Measurements from ENCODE around the gene CD276. TPM values are rescaled to one million over a fixed set of nuclear protein-coding genes. Genes with fewer than 3 reads are reported as not detected.
A peak's percentile ranks its signal among the peaks of the same experiment; 100 is the strongest.
"Not testable (repeated sequence)": the region's sequence is repeated elsewhere in the genome, so short reads cannot be mapped to it uniquely, and the experiment has no call there.

CD276 gene
- total RNA-seq, 1 donor from 2014 or later = 207 TPM

DNA sequence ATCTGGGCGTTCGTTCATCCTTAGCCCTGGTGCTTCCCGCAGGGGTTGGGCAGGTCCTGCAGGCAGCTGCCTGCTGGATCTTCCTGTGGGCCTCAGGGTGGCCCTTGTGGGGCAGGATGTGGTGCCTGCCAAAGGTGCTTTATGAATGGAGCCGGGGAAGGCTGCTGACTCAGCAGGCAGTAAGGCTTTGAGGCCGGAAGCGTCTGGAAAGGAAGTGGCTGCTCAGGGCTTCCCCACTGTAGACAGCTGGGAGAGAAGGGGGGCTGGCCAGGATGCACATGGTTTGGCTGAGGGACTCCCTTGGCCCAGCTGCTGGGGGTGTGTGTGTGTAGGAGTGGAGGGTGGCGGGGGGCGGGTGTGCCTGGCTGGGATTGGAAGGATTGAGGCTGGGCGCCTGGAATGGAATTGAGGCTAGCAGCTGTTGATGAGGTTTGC lies 12.9 kb downstream of the CD276 start:
- H3K4me3 Mint-ChIP-seq (ENCODE audit: low read depth) = no peak overlapping the region
- TF ChIP-seq, protein P1, sequence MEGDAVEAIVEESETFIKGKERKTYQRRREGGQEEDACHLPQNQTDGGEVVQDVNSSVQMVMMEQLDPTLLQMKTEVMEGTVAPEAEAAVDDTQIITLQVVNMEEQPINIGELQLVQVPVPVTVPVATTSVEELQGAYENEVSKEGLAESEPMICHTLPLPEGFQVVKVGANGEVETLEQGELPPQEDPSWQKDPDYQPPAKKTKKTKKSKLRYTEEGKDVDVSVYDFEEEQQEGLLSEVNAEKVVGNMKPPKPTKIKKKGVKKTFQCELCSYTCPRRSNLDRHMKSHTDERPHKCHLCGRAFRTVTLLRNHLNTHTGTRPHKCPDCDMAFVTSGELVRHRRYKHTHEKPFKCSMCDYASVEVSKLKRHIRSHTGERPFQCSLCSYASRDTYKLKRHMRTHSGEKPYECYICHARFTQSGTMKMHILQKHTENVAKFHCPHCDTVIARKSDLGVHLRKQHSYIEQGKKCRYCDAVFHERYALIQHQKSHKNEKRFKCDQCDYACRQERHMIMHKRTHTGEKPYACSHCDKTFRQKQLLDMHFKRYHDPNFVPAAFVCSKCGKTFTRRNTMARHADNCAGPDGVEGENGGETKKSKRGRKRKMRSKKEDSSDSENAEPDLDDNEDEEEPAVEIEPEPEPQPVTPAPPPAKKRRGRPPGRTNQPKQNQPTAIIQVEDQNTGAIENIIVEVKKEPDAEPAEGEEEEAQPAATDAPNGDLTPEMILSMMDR (IDR thresholded peaks at IDR 0.05; ENCODE audit: unreplicated experiment) = no peak

DNA sequence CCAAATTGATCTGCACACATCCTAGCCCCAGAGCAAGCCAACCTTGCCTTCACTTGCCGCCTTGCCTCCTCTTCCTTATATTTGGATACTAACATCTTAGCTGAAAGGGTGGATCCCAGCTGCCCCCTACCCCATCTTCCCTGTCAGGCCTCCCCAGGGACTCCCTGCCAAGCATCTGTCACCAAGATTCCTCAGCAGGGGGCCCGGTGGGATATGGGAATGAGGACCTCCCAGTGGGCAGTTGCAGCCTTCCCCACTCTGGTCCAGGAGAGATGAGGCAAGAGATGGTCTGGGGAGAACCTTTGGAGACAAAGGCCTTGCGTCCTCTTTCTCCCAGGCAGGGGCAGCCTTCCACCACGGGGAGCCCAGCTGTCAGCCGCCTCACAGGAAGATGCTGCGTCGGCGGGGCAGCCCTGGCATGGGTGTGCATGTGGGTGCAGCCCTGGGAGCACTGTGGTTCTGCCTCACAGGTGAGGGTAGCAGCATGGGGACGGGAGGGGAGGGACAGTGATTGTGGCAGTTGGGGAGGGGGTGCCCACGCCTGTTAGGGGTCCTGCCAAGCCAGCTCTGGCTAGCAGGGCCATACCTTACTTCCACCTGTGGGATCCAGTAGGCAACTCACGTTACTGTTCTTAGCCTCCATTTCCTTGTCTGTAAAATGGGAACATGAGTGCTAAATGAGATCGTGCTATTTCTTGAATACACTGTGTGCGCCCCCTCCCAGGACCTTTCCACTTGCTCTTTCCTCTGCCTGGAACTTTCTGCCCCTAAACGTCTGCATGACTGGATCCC lies 15.3 kb downstream of the CD276 start:
- Mint-ChIP-seq H3K4me3 (ENCODE audit: low read depth) (no peak overlapping the region), H3K4me1 (ENCODE audit: low read depth) (peaks cover 7% of the 10 kb centered on the region), H3K9me3 (ENCODE audit: low read depth) (no peaks in the 10 kb centered on the region), H3K27ac (no peak overlapping the region), H3K27me3 (no peaks in the 10 kb centered on the region), H3K36me3 (ENCODE audit: insufficient read depth) (peaks cover 6% of the 10 kb centered on the region)
- DNase-seq (ENCODE audit: low spot score, unreplicated experiment) = no peak
- TF ChIP-seq, protein P1 (IDR thresholded peaks at IDR 0.05; ENCODE audit: unreplicated experiment) = no peak

More for the DNA sequence above, 12.9 kb downstream of the CD276 start:
- peaks cover 21% of the 10 kb centered on the region for H3K4me1 Mint-ChIP-seq (ENCODE audit: low read depth)
- no peaks in the 10 kb centered on the region for H3K9me3 Mint-ChIP-seq (ENCODE audit: low read depth)
- peak overlapping the region; percentile 84 for H3K27ac Mint-ChIP-seq
- no peak for DNase-seq (ENCODE audit: low spot score, unreplicated experiment)
- H3K36me3 Mint-ChIP-seq (ENCODE audit: insufficient read depth) = peaks cover 6% of the 10 kb centered on the region
- no peaks in the 10 kb centered on the region for H3K27me3 Mint-ChIP-seq

DNA sequence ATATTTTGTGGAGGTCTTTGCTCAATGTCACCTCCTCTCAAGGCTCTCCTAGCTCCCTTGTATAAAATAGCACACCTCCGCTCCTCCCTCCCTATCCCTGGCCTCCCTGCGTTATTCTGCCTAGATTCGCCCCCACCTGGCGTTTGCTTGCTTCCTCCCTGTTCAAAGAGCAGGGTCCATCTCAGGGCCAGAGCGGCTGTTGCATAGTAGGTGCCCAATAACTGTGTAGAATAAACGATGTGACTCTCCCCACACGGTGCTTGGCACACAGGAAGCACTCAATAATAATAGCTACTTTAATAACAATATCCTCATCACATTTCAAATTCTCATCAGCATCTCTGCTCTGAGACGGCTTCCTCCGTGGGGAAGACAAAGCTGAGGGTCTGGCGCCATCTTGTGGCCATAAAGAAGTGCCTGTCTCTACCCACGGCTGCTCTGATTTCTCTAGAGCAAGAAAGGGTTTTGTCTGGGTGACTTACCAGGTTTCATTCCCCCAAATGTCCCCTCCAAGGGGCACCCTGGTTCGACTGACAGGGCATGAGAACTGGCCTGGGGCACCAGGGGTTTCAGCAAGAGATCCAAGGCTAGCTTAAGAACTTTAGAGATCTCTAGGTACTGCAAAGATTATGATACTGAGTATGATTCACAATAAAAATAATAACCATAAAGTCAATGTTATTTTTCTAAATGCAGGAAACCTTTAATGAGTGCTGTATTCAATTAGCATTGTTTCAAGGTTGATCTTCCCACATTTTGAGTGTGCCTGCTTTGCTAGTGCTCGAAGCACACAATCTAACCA lies 16.1 kb downstream of the CD276 start:
- Mint-ChIP-seq H3K36me3 (ENCODE audit: insufficient read depth) (peaks cover 8% of the 10 kb centered on the region), H3K27me3 (no peaks in the 10 kb centered on the region), H3K4me3 (ENCODE audit: low read depth) (no peak overlapping the region), H3K27ac (peak overlapping the region; percentile 18), H3K9me3 (ENCODE audit: low read depth) (no peaks in the 10 kb centered on the region), H3K4me1 (ENCODE audit: low read depth) (peaks cover 6% of the 10 kb centered on the region)
- TF ChIP-seq, protein P1 (IDR thresholded peaks at IDR 0.05; ENCODE audit: unreplicated experiment) = peak; percentile 97
- peak; percentile 48 for DNase-seq (ENCODE audit: low spot score, unreplicated experiment)

DNA sequence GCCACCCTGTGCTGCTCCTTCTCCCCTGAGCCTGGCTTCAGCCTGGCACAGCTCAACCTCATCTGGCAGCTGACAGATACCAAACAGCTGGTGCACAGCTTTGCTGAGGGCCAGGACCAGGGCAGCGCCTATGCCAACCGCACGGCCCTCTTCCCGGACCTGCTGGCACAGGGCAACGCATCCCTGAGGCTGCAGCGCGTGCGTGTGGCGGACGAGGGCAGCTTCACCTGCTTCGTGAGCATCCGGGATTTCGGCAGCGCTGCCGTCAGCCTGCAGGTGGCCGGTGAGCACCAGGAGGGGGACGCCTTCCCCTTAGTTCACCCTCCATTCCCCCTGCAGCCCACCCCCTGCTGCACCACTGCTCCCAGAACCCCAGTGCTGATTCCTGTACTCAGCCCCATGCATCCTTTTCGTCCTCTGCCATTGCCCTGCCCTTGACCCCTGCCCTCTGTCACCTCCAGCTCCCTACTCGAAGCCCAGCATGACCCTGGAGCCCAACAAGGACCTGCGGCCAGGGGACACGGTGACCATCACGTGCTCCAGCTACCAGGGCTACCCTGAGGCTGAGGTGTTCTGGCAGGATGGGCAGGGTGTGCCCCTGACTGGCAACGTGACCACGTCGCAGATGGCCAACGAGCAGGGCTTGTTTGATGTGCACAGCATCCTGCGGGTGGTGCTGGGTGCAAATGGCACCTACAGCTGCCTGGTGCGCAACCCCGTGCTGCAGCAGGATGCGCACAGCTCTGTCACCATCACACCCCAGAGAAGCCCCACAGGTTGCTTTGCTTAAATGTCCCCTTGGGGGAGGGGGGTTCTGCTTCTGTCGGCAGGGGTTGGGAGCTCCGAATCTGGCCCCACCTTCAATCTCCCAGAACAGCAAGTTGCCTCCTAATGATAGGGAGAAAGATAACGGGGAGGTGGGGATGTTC lies 18.4 kb downstream of the CD276 start:
- not testable (repeated sequence) for H3K4me3 Mint-ChIP-seq (ENCODE audit: low read depth); H3K9me3 Mint-ChIP-seq (ENCODE audit: low read depth); H3K27me3 Mint-ChIP-seq; DNase-seq (ENCODE audit: low spot score, unreplicated experiment); H3K27ac Mint-ChIP-seq; H3K4me1 Mint-ChIP-seq (ENCODE audit: low read depth)
- H3K36me3 Mint-ChIP-seq (ENCODE audit: insufficient read depth) = peaks cover 18% of the 10 kb centered on the region

DNA sequence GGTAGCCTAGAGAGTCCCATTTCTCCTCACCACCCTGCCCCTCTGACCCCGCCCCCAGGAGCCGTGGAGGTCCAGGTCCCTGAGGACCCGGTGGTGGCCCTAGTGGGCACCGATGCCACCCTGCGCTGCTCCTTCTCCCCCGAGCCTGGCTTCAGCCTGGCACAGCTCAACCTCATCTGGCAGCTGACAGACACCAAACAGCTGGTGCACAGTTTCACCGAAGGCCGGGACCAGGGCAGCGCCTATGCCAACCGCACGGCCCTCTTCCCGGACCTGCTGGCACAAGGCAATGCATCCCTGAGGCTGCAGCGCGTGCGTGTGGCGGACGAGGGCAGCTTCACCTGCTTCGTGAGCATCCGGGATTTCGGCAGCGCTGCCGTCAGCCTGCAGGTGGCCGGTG lies 19.4 kb downstream of the CD276 start:
- not testable (repeated sequence) for DNase-seq (ENCODE audit: low spot score, unreplicated experiment); H3K27me3 Mint-ChIP-seq; H3K4me3 Mint-ChIP-seq (ENCODE audit: low read depth); H3K27ac Mint-ChIP-seq; H3K4me1 Mint-ChIP-seq (ENCODE audit: low read depth); H3K9me3 Mint-ChIP-seq (ENCODE audit: low read depth)
- H3K36me3 Mint-ChIP-seq (ENCODE audit: insufficient read depth) = peaks cover 22% of the 10 kb centered on the region

DNA sequence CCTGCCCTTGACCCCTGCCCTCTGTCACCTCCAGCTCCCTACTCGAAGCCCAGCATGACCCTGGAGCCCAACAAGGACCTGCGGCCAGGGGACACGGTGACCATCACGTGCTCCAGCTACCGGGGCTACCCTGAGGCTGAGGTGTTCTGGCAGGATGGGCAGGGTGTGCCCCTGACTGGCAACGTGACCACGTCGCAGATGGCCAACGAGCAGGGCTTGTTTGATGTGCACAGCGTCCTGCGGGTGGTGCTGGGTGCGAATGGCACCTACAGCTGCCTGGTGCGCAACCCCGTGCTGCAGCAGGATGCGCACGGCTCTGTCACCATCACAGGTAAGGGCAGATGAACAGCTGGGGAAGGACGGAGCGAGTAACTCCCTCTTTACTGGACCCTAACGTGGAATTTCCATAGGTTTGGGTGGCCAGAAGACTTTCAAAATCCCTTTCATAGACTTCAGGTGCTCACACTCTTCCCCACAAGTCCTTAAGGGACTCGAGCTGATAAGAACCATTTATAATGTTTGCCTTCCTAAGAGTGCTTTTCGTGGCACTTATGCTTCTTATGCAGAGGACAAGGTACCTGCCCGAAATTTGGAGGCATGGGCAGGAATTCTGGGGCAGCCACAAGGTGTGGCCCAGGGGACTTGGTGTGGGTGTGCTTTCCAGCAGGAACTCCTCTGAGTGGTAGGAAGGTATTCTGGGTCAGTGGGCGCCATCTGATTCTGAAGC lies 20.1 kb downstream of the CD276 start:
- H3K4me1 Mint-ChIP-seq (ENCODE audit: low read depth); H3K27ac Mint-ChIP-seq; H3K4me3 Mint-ChIP-seq (ENCODE audit: low read depth); H3K9me3 Mint-ChIP-seq (ENCODE audit: low read depth); DNase-seq (ENCODE audit: low spot score, unreplicated experiment); H3K27me3 Mint-ChIP-seq: not testable (repeated sequence)
- H3K36me3 Mint-ChIP-seq (ENCODE audit: insufficient read depth) = peaks cover 26% of the 10 kb centered on the region
